Measurements from ENCODE around the gene SYS1. TPM values are rescaled to one million over a fixed set of nuclear protein-coding genes. Genes with fewer than 3 reads are reported as not detected.
A peak's percentile ranks its signal among the peaks of the same experiment; 100 is the strongest.

The SYS1 gene
- total RNA-seq, 1 donor from 2014 or later, result 25.2 TPM

DNA sequence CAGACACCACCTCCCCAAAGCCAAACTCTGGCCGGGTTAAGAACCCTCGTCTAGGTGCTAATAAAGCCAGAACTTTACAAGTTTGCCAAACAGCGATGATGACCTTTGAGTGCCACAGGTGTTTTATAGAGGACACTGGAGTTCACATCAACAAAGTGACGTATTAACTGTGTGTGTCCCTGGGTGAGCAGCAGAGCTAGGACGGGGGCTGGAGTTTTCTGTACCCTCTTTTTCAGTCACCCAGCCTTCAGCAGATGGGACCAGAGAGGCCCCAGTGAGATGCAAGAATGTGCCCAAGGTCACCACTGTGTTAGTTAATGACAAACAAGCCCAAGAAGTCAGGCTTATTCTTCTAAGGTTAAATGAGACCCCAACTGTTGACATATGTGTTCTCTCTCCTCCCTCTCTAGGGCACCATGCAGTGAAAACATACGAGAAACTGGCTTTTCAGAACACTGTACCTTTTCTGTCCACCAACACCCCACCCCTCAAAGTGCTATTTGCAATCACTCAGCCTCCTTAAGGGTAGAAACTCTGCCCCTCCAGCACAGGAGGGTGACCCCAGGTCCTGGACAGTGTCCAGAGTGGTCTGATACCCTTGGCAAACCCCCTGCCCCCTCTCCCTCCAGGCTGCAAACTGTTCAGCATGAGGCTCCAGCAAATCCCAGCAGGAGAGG, 20.0 kb upstream of the SYS1 start:
- DNase-seq (ENCODE audit: low read depth), result no peak
- H3K4me2 ChIP-seq (ENCODE audit: low read length), result peak overlapping the region; percentile 95
- Mint-ChIP-seq H3K27me3 (ENCODE audit: low read depth, unreplicated experiment) (no peaks in the 10 kb centered on the region), H3K36me3 (ENCODE audit: low read depth, unreplicated experiment) (peaks cover 4% of the 10 kb centered on the region), H3K9me3 (ENCODE audit: unreplicated experiment) (no peaks in the 10 kb centered on the region), H3K27ac (ENCODE audit: unreplicated experiment) (peak overlapping the region; percentile 89), H3K4me1 (ENCODE audit: low read depth, unreplicated experiment) (peaks cover 76% of the 10 kb centered on the region), H3K4me3 (ENCODE audit: unreplicated experiment) (peak overlapping the region; percentile 77)
- H4K20me1 ChIP-seq (ENCODE audit: insufficient read depth, low read length), result peaks cover 53% of the 10 kb centered on the region
- H2AFZ ChIP-seq (ENCODE audit: low read depth, low read length), result no peak overlapping the region
- no peak for TF ChIP-seq EZH2 (IDR thresholded peaks at IDR 0.05; ENCODE audit: insufficient read depth, low read length)
- TF ChIP-seq, protein P1, sequence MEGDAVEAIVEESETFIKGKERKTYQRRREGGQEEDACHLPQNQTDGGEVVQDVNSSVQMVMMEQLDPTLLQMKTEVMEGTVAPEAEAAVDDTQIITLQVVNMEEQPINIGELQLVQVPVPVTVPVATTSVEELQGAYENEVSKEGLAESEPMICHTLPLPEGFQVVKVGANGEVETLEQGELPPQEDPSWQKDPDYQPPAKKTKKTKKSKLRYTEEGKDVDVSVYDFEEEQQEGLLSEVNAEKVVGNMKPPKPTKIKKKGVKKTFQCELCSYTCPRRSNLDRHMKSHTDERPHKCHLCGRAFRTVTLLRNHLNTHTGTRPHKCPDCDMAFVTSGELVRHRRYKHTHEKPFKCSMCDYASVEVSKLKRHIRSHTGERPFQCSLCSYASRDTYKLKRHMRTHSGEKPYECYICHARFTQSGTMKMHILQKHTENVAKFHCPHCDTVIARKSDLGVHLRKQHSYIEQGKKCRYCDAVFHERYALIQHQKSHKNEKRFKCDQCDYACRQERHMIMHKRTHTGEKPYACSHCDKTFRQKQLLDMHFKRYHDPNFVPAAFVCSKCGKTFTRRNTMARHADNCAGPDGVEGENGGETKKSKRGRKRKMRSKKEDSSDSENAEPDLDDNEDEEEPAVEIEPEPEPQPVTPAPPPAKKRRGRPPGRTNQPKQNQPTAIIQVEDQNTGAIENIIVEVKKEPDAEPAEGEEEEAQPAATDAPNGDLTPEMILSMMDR (IDR thresholded peaks at IDR 0.05; ENCODE audit: insufficient read depth, low read depth, low read length), result no peak
- FAIRE-seq, result no peak
- peak overlapping the region; percentile 99 for H3K9ac ChIP-seq (ENCODE audit: low read length)
- no peaks in the 10 kb centered on the region for H3K27me3 ChIP-seq (ENCODE audit: insufficient read depth, low read length)
- peak overlapping the region; percentile 43 for H3K4me3 ChIP-seq (ENCODE audit: insufficient read depth, low read depth, low read length)
- peaks cover 8% of the 10 kb centered on the region for H3K36me3 ChIP-seq (ENCODE audit: insufficient read depth, low read length)
- peaks cover 100% of the 10 kb centered on the region for H3K79me2 ChIP-seq (ENCODE audit: insufficient read depth, low read length)
- no peaks in the 10 kb centered on the region for H3K9me3 ChIP-seq (ENCODE audit: insufficient read depth, low read depth, low read length)
- peak overlapping the region; percentile 93 for H3K27ac ChIP-seq (ENCODE audit: low read depth, low read length)
- H3K4me1 ChIP-seq (ENCODE audit: insufficient read depth, low read length), result peaks cover 79% of the 10 kb centered on the region

- peak overlapping the region; percentile 95 for H3K4me2 ChIP-seq (ENCODE audit: low read length)
- Mint-ChIP-seq H3K27me3 (ENCODE audit: low read depth, unreplicated experiment) (no peaks in the 10 kb centered on the region), H3K27ac (ENCODE audit: unreplicated experiment) (peak overlapping the region; percentile 89), H3K4me3 (ENCODE audit: unreplicated experiment) (peak overlapping the region; percentile 73), H3K36me3 (ENCODE audit: low read depth, unreplicated experiment) (peaks cover 4% of the 10 kb centered on the region), H3K4me1 (ENCODE audit: low read depth, unreplicated experiment) (peaks cover 69% of the 10 kb centered on the region), H3K9me3 (ENCODE audit: unreplicated experiment) (no peaks in the 10 kb centered on the region)
- peak overlapping the region; percentile 99 for H3K9ac ChIP-seq (ENCODE audit: low read length)
- peaks cover 75% of the 10 kb centered on the region for H3K4me1 ChIP-seq (ENCODE audit: insufficient read depth, low read length)
- no peaks in the 10 kb centered on the region for H3K27me3 ChIP-seq (ENCODE audit: insufficient read depth, low read length)
- H3K27ac ChIP-seq (ENCODE audit: low read depth, low read length), result peak overlapping the region; percentile 93
- FAIRE-seq, result no peak
- peaks cover 53% of the 10 kb centered on the region for H4K20me1 ChIP-seq (ENCODE audit: insufficient read depth, low read length)
- peak overlapping the region; percentile 43 for H3K4me3 ChIP-seq (ENCODE audit: insufficient read depth, low read depth, low read length)
- no peak for TF ChIP-seq EZH2 (IDR thresholded peaks at IDR 0.05; ENCODE audit: insufficient read depth, low read length)
- TF ChIP-seq, protein P1 (IDR thresholded peaks at IDR 0.05; ENCODE audit: insufficient read depth, low read depth, low read length), result no peak
- H3K9me3 ChIP-seq (ENCODE audit: insufficient read depth, low read depth, low read length), result no peaks in the 10 kb centered on the region
- H3K79me2 ChIP-seq (ENCODE audit: insufficient read depth, low read length), result peaks cover 95% of the 10 kb centered on the region
- DNase-seq (ENCODE audit: low read depth), result no peak
- H3K36me3 ChIP-seq (ENCODE audit: insufficient read depth, low read length), result peaks cover 8% of the 10 kb centered on the region
- H2AFZ ChIP-seq (ENCODE audit: low read depth, low read length), result no peak overlapping the region
Measured at GRCh38 chr20:45343532-45344167, 19.3 kb upstream of the SYS1 start.
